Lower leg skin (tissue), 4 donors: ENCODE data around the gene ICAM4. TPM values are rescaled to one million over a fixed set of nuclear protein-coding genes. Genes with fewer than 3 reads are reported as not detected.
"Not testable (repeated sequence)": the region's sequence is repeated elsewhere in the genome, so short reads cannot be mapped to it uniquely, and the experiment has no call there.

Experiments
- DNase-seq, 2 donors: peaks; one replicate each; pipeline ENCODE4 v3.0.0-alpha.2; 2019; ENCODE audit warnings: low spot score in 2 of 2
- H3K4me3 ChIP-seq: fragments of 200-600 bp; sonication (generic); 2 replicates; pipeline ENCODE4 v1.5.1; 2017; ENCODE audit warnings: mild to moderate bottlenecking, low read depth; ENCODE audit not compliant: poor library complexity, severe bottlenecking
- CTCF ChIP-seq, 3 donors: fragments of 450-650 bp; IDR thresholded peaks; one replicate each; pipeline ENCODE4 v1.5.1; 2016; ENCODE audit warnings: antibody characterized with exemption in 3 of 3, mild to moderate bottlenecking in 3 of 3, moderate library complexity in 2 of 3
- POLR2A ChIP-seq, 2 donors: fragments of 450-650 bp; IDR thresholded peaks; one replicate each; pipeline ENCODE4 v1.6.1; 2016 to 2017; ENCODE audit warnings: antibody characterized with exemption in 2 of 2, mild to moderate bottlenecking in 1 of 2, moderate library complexity in 1 of 2
- WGBS, 2 donors: methylation state at CpG; one replicate each; pipeline ENCODE4 v1.1.5; 2018; 5-methylcytosine and 5-hydroxymethylcytosine counted together
- intact Hi-C: fragments of 100-400 bp; cut with DNase I; formaldehyde crosslinking; loops from one replicate; pipeline ENCODE4 v1.15.0; 2023; ENCODE audit warnings: low total_unique reads
- total RNA-seq, 4 donors: library from RNA; depleted of rRNA; stranded (reverse); fragments of >200 nt; gene quantifications; one replicate each; pipeline ENCODE4 v1.1.0, GENCODE V29; 2016

The ICAM4 gene
- total RNA-seq, 4 donors from 2014 or later, result 0.38 TPM; not detected in 3

- DNase-seq, result peak; percentile 97 to 99
- intact Hi-C loops, result loop anchor here (5.0 kb wide), 1 partner anchor 1886 kb away; no protein-coding TSS in a partner anchor
- 1% methylated on average over 30 to 74 of the region's 82 CpGs for WGBS, 2 donors
- TF ChIP-seq CTCF (IDR thresholded peaks at IDR 0.05), result no peak
- no peak for TF ChIP-seq POLR2A (IDR thresholded peaks at IDR 0.05)
- H3K4me3 ChIP-seq, result peak within 1 kb of the TSS; percentile 65
These were observed 46.4 kb downstream of the ICAM4 start, which contains the start of gene RAVER1 for GRCh38 chr19:10332965-10333757. Gene RAVER1 (minus strand): TSS chr19:10333529. CDS start chr19:10333507, 22 bp downstream.

GRCh38 chr19:10333758-10334587 is 47.2 kb downstream of the ICAM4 start:
- peak overlapping the region; percentile 21 for H3K4me3 ChIP-seq
- 13 to 15% methylated on average over 39 to 42 of the region's 44 CpGs for WGBS, 2 donors
- DNase-seq, result peak in 1 of 2 donors; percentile 22
- no peak for TF ChIP-seq POLR2A (IDR thresholded peaks at IDR 0.05)
- no peak for TF ChIP-seq CTCF (IDR thresholded peaks at IDR 0.05)
- intact Hi-C loops, result loop anchor here (5.0 kb wide), 1 partner anchor 1887 kb away; no protein-coding TSS in a partner anchor

- WGBS, 2 donors, result 11 to 28% methylated on average over 44 to 49 of the region's 59 CpGs
- no peak for TF ChIP-seq POLR2A (IDR thresholded peaks at IDR 0.05)
- no peak for TF ChIP-seq CTCF (IDR thresholded peaks at IDR 0.05)
- DNase-seq, result peak; percentile 90 to 99
- H3K4me3 ChIP-seq, result peak overlapping the region; percentile 21
- intact Hi-C loops, result loop anchor here (5.0 kb wide), 1 partner anchor 1887 kb away; no protein-coding TSS in a partner anchor
These were observed 48.0 kb downstream of the ICAM4 start for GRCh38 chr19:10334588-10335351.

- DNase-seq, result no peak
- 66 to 73% methylated on average over 14 to 18 of the region's 26 CpGs for WGBS, 2 donors
- TF ChIP-seq CTCF (IDR thresholded peaks at IDR 0.05) (no peak), POLR2A (IDR thresholded peaks at IDR 0.05) (no peak)
- no peak overlapping the region for H3K4me3 ChIP-seq
- intact Hi-C loops, result no loop called here
These were observed 48.7 kb downstream of the ICAM4 start for GRCh38 chr19:10335352-10335985.

GRCh38 chr19:10336725-10337124 is 50.0 kb downstream of the ICAM4 start:
- DNase-seq, intact Hi-C loops, H3K4me3 ChIP-seq: not testable (repeated sequence)
- 90 to 95% methylated on average over 9 of the region's 9 CpGs for WGBS, 2 donors

Other genes starting within 250 kb of the ICAM4 start
- gene SHFL, start 200.6 kb upstream of the ICAM4 start, total RNA-seq, result 10 to 100 TPM; 17.0 to 24.6 (median 23.3) TPM
- 1 to 10 TPM in 1 of 4 donors, under 1 TPM in 2, not detected in 1; 0.21 to 1.8 (median 0.68) TPM for gene ANGPTL6, start 184.3 kb upstream of the ICAM4 start, total RNA-seq
- 10 to 100 TPM; 38.7 to 61.3 (median 52.9) TPM for gene PPAN, start 180.6 kb upstream of the ICAM4 start, total RNA-seq
- 10 to 100 TPM; 19.0 to 26.3 (median 22.5) TPM for gene P2RY11, start 175.3 kb upstream of the ICAM4 start, total RNA-seq
- 100 to 1,000 TPM; 292 to 348 (median 320) TPM for gene EIF3G, start 167.1 kb upstream of the ICAM4 start, total RNA-seq
- gene DNMT1, start 92.0 kb upstream of the ICAM4 start, total RNA-seq, result 10 to 100 TPM; 13.2 to 38.4 (median 32.0) TPM
- 10 to 100 TPM in 2 of 4 donors, 1 to 10 TPM in 2; 4.5 to 11.4 (median 8.2) TPM for gene S1PR2, start 55.6 kb upstream of the ICAM4 start, total RNA-seq
- 10 to 100 TPM; 77.2 to 90.8 (median 83.5) TPM for gene MRPL4, start 34.7 kb upstream of the ICAM4 start, total RNA-seq
- gene ICAM1, start 15.8 kb upstream of the ICAM4 start, total RNA-seq, result 10 to 100 TPM in 1 of 4 donors, 1 to 10 TPM in 3; 5.1 to 19.0 (median 6.7) TPM
- under 1 TPM in 2 of 4 donors, not detected in 2; 0.13 to 0.20 TPM for gene ICAM5, start 3.0 kb downstream of the ICAM4 start, total RNA-seq
- 1 to 10 TPM in 3 of 4 donors, not detected in 1; 2.2 to 3.8 (median 2.8) TPM for gene ZGLP1, start 22.9 kb downstream of the ICAM4 start, total RNA-seq
- 10 to 100 TPM; 10.3 to 20.7 (median 18.2) TPM for gene FDX2, start 29.1 kb downstream of the ICAM4 start, total RNA-seq
- 10 to 100 TPM; 14.2 to 22.5 (median 19.2) TPM for gene RAVER1, start 46.6 kb downstream of the ICAM4 start, total RNA-seq
- 10 to 100 TPM in 1 of 4 donors, 1 to 10 TPM in 3; 3.8 to 10.2 (median 5.1) TPM for gene ICAM3, start 52.7 kb downstream of the ICAM4 start, total RNA-seq
- 100 to 1,000 TPM in 1 of 4 donors, 10 to 100 TPM in 3; 48.2 to 115 (median 64.8) TPM for gene TYK2, start 93.6 kb downstream of the ICAM4 start, total RNA-seq
- 100 to 1,000 TPM in 3 of 4 donors, 10 to 100 TPM in 1; 92.8 to 142 (median 120) TPM for gene CDC37, start 116.6 kb downstream of the ICAM4 start, total RNA-seq
- gene PDE4A, start 133.6 kb downstream of the ICAM4 start, total RNA-seq, result 1 to 10 TPM; 4.1 to 6.8 (median 5.7) TPM
- 100 to 1,000 TPM in 1 of 4 donors, 10 to 100 TPM in 3; 81.6 to 102 (median 89.0) TPM for gene KEAP1, start 216.4 kb downstream of the ICAM4 start, total RNA-seq
- 10 to 100 TPM; 34.9 to 64.0 (median 42.3) TPM for gene S1PR5, start 230.5 kb downstream of the ICAM4 start, total RNA-seq